Measurements from ENCODE around the gene MOGAT1.

- TF ChIP-seq CTCF (IDR thresholded peaks at IDR 0.05), result no peak
- TF ChIP-seq POLR2AphosphoS5 (IDR thresholded peaks at IDR 0.05), result no peak
- no peak for TF ChIP-seq POLR2A (IDR thresholded peaks at IDR 0.05)
- no peak for TF ChIP-seq EP300 (IDR thresholded peaks at IDR 0.05)
Measured at GRCh38 chr2:222635295-222635694, 36.2 kb upstream of the MOGAT1 start.
